HG03280 (cell line): ENCODE data around the gene FOXK1.

ENCODE experiments used
- ATAC-seq: cut with Tn5 transposase; IDR thresholded peaks from one replicate; pipeline ENCODE4 v1.9.1; 2021; ENCODE audit warnings: mild to moderate bottlenecking, moderate library complexity; ENCODE audit not compliant: unreplicated experiment

The FOXK1 gene

GRCh38 chr7:4742852-4743251 lies 60.8 kb downstream of the FOXK1 start:
- no peak for ATAC-seq

- ATAC-seq: peak; percentile 63
Observed at GRCh38 chr7:4744391-4745264, 62.5 kb downstream of the FOXK1 start.

- no peak for ATAC-seq
Observed at GRCh38 chr7:4745265-4745919, 63.3 kb downstream of the FOXK1 start.

GRCh38 chr7:4745971-4746919 lies 64.2 kb downstream of the FOXK1 start:
- no peak for ATAC-seq

GRCh38 chr7:4747013-4747412 lies 64.9 kb downstream of the FOXK1 start:
- no peak for ATAC-seq

GRCh38 chr7:4747746-4748145 lies 65.7 kb downstream of the FOXK1 start:
- no peak for ATAC-seq

- ATAC-seq: no peak
Observed at GRCh38 chr7:4748231-4748681, 66.2 kb downstream of the FOXK1 start.

- ATAC-seq: no peak
Observed at GRCh38 chr7:4749363-4749762, 67.3 kb downstream of the FOXK1 start.

GRCh38 chr7:4749798-4750197 lies 67.7 kb downstream of the FOXK1 start:
- ATAC-seq: no peak

GRCh38 chr7:4751398-4751947 lies 69.4 kb downstream of the FOXK1 start:
- ATAC-seq: no peak

GRCh38 chr7:4753598-4754432 lies 71.7 kb downstream of the FOXK1 start:
- ATAC-seq: peak; percentile 84

- no peak for ATAC-seq
Observed at GRCh38 chr7:4754433-4755010, 72.4 kb downstream of the FOXK1 start.

GRCh38 chr7:4755045-4755444 lies 73.0 kb downstream of the FOXK1 start:
- ATAC-seq: no peak

GRCh38 chr7:4758111-4758510 lies 76.0 kb downstream of the FOXK1 start:
- no peak for ATAC-seq

- ATAC-seq: no peak
Observed at GRCh38 chr7:4758791-4759190, 76.7 kb downstream of the FOXK1 start.

GRCh38 chr7:4759211-4759610 lies 77.1 kb downstream of the FOXK1 start:
- ATAC-seq: no peak

GRCh38 chr7:4760952-4761351 lies 78.9 kb downstream of the FOXK1 start:
- no peak for ATAC-seq

GRCh38 chr7:4762121-4763055 lies 80.3 kb downstream of the FOXK1 start:
- no peak for ATAC-seq
